CD14-positive monocyte (primary cell): ENCODE data around the gene C3AR1. TPM values are rescaled to one million over a fixed set of nuclear protein-coding genes. Genes with fewer than 3 reads are reported as not detected.

Experiments
- DNase-seq, 3 donors: peaks; one replicate each; pipeline ENCODE4 v3.0.0-alpha.2; 2011 to 2022
- H2AFZ ChIP-seq: 2 replicates; pipeline ENCODE4 v1.6.0; 2012; ENCODE audit warnings: mild to moderate bottlenecking, low read depth, low read length, inconsistent platforms; ENCODE audit not compliant: insufficient read depth, poor library complexity, severe bottlenecking
- H3K27ac ChIP-seq, 2 donors: 1 replicate in 1 of 2; 2 replicates in 1 of 2; pipeline ENCODE4 v1.5.1; 2012 to 2013; ENCODE audit warnings: low read length in 2 of 2, control low read depth in 1 of 2, inconsistent platforms in 1 of 2, low read depth in 1 of 2, mild to moderate bottlenecking in 1 of 2
- H3K27me3 ChIP-seq, 2 donors: one replicate each; pipeline versions ENCODE4 v1.6.0 to v1.6.1; 2011 to 2013; ENCODE audit warnings: low read length in 2 of 2; ENCODE audit not compliant: control insufficient read depth in 2 of 2, insufficient read depth in 2 of 2
- H3K36me3 ChIP-seq, 2 donors: replicated peaks in 1 of 2; 1 replicate in 1 of 2; 2 replicates in 1 of 2; pipeline versions ENCODE4 v1.5.1 to v1.6.1; 2012 to 2013; ENCODE audit warnings: low read length in 2 of 2, control low read depth in 1 of 2, inconsistent platforms in 1 of 2, mild to moderate bottlenecking in 1 of 2; ENCODE audit not compliant: insufficient read depth in 2 of 2, control insufficient read depth in 1 of 2
- H3K4me1 ChIP-seq, 2 donors: 1 replicate in 1 of 2; 2 replicates in 1 of 2; pipeline versions ENCODE4 v1.5.1 to v1.6.1; 2012 to 2013; ENCODE audit warnings: low read length in 2 of 2, control low read depth in 1 of 2, inconsistent platforms in 1 of 2, mild to moderate bottlenecking in 1 of 2, moderate library complexity in 1 of 2; ENCODE audit not compliant: insufficient read depth in 2 of 2, control insufficient read depth in 1 of 2
- H3K4me2 ChIP-seq: replicated peaks from 2 replicates; pipeline ENCODE3; 2012; ENCODE audit warnings: low read length, moderate library complexity, mild to moderate bottlenecking; ENCODE audit not compliant: poor library complexity, severe bottlenecking; ENCODE audit errors: extremely low read depth
- H3K4me3 ChIP-seq, 3 experiments: fragments of 200-600 bp in 1 of 3; sonication (generic) in 1 of 3; replicated peaks in 1 of 3; 1 replicate in 2 of 3; 2 replicates in 1 of 3; pipeline ENCODE4 v1.5.1; 2011 to 2013; ENCODE audit warnings: low read length in 3 of 3, mild to moderate bottlenecking in 3 of 3, control low read depth in 2 of 3, low read depth in 2 of 3, inconsistent platforms in 1 of 3, moderate library complexity in 1 of 3
- H3K79me2 ChIP-seq: 2 replicates; pipeline ENCODE4 v1.6.0; 2012; ENCODE audit warnings: mild to moderate bottlenecking, control low read depth, inconsistent platforms, low read length, moderate library complexity; ENCODE audit not compliant: insufficient read depth
- H3K9ac ChIP-seq: 2 replicates; pipeline ENCODE4 v1.6.0; 2017; ENCODE audit warnings: low read length, mild to moderate bottlenecking; ENCODE audit not compliant: insufficient read depth, poor library complexity, severe bottlenecking
- H3K9me3 ChIP-seq, 2 donors: replicated peaks in 1 of 2; 1 replicate in 1 of 2; 2 replicates in 1 of 2; pipeline versions ENCODE4 v1.5.1 to v1.6.1; 2012 to 2013; ENCODE audit warnings: low read length in 2 of 2, control low read depth in 1 of 2; ENCODE audit not compliant: control insufficient read depth in 1 of 2, insufficient read depth in 1 of 2
- H4K20me1 ChIP-seq: 2 replicates; pipeline ENCODE4 v1.6.0; 2012; ENCODE audit warnings: mild to moderate bottlenecking, low read length, control low read depth, moderate library complexity; ENCODE audit not compliant: insufficient read depth
- H3K27ac Mint-ChIP-seq, 7 donors: one replicate each; pipeline ENCODE4 v1.8.0; 2020; ENCODE audit warnings: mild to moderate bottlenecking in 7 of 7, mixed read lengths in 7 of 7, moderate library complexity in 6 of 7, inconsistent platforms in 2 of 7
- H3K27me3 Mint-ChIP-seq, 3 donors: one replicate each; pipeline ENCODE4 v1.8.0; 2021 to 2022; ENCODE audit warnings: low read depth in 3 of 3, mild to moderate bottlenecking in 3 of 3, mixed read lengths in 3 of 3, moderate library complexity in 3 of 3, inconsistent platforms in 1 of 3
- H3K36me3 Mint-ChIP-seq, 2 donors: one replicate each; pipeline ENCODE4 v1.8.0; 2020; ENCODE audit warnings: mixed read lengths in 2 of 2, inconsistent platforms in 1 of 2, mild to moderate bottlenecking in 1 of 2
- H3K4me1 Mint-ChIP-seq: one replicate; pipeline ENCODE4 v1.8.0; 2020; ENCODE audit warnings: mild to moderate bottlenecking, mixed read lengths
- H3K4me3 Mint-ChIP-seq, 2 donors: one replicate each; pipeline ENCODE4 v1.8.0; 2020; ENCODE audit warnings: mild to moderate bottlenecking in 2 of 2, mixed read lengths in 2 of 2, moderate library complexity in 1 of 2
- H3K9me3 Mint-ChIP-seq, 7 donors: one replicate each; pipeline ENCODE4 v1.8.0; 2020 to 2022; ENCODE audit warnings: mixed read lengths in 7 of 7, mild to moderate bottlenecking in 6 of 7, moderate library complexity in 6 of 7, inconsistent platforms in 2 of 7
- WGBS: methylation state at CpG from one replicate; pipeline ENCODE4 v1.1.5; 2013; ENCODE audit warnings: missing lambda C conversion rate; ENCODE audit not compliant: insufficient coverage; 5-methylcytosine and 5-hydroxymethylcytosine counted together
- intact Hi-C, 2 donors: fragments of 100-400 bp; cut with micrococcal nuclease; formaldehyde crosslinking; loops; one replicate each; pipeline versions ENCODE4 v1.15.0 to v1.15.1; 2023
- polyA plus RNA-seq, 3 donors: library from polyadenylated mRNA; depleted of rRNA in 1 of 3; unstranded in 2 of 3; stranded (reverse) in 1 of 3; fragments of 300-500 nt in 2 of 3; fragments of >200 nt in 1 of 3; fragmentation: Illumina TruSeq in 2 of 3; gene quantifications; 1 replicate in 2 of 3; 2 replicates in 1 of 3; pipeline ENCODE4 v1.2.3, GENCODE V29; 2012 to 2021
- TF ChIP-seq, protein P1 (sequence below): fragments of 200-600 bp; IDR thresholded peaks from one replicate; pipeline ENCODE4 v1.8.0; 2022; ENCODE audit warnings: antibody characterized with exemption, mild to moderate bottlenecking

The C3AR1 gene
- polyA plus RNA-seq, 3 donors, result 60.7 to 222 (median 67.3) TPM

DNA sequence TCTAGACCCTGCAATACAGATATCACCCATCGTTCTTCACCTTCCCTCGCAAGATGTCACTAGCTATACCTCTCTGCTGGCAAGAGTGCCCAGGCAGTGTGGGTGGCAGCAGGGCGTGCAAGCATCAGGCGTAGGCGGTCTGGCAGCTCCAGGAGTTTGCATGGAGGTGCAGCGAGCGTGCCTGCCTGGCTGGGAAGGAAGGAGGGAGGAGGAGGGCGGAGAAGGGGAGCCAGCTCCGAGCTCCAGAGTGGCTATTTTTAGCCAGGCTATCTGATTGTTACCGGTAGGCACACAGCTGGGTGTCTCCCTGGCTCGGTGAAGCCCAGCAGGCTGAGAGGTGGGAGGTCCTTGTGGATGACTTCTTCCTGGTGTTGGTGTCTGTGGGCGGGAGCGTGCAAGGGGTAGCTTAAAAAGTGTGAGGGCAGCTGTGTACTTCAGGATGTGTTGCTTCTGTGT is 27.5 kb downstream of the C3AR1 start:
- H3K36me3 Mint-ChIP-seq, result peaks cover 59 to 67% of the 10 kb centered on the region in 2 donors
- H3K9me3 Mint-ChIP-seq, result peaks cover 0 to 1% (median 0%) of the 10 kb centered on the region in 7 donors
- H3K27me3 Mint-ChIP-seq, result no peaks in the 10 kb centered on the region
- TF ChIP-seq, protein P1, sequence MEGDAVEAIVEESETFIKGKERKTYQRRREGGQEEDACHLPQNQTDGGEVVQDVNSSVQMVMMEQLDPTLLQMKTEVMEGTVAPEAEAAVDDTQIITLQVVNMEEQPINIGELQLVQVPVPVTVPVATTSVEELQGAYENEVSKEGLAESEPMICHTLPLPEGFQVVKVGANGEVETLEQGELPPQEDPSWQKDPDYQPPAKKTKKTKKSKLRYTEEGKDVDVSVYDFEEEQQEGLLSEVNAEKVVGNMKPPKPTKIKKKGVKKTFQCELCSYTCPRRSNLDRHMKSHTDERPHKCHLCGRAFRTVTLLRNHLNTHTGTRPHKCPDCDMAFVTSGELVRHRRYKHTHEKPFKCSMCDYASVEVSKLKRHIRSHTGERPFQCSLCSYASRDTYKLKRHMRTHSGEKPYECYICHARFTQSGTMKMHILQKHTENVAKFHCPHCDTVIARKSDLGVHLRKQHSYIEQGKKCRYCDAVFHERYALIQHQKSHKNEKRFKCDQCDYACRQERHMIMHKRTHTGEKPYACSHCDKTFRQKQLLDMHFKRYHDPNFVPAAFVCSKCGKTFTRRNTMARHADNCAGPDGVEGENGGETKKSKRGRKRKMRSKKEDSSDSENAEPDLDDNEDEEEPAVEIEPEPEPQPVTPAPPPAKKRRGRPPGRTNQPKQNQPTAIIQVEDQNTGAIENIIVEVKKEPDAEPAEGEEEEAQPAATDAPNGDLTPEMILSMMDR, result no peak
- 41% methylated on average over 12 of the region's 13 CpGs for WGBS
- H3K4me3 ChIP-seq, result peak overlapping the region in 1 of 3 experiments; percentile 12
- DNase-seq, result no peak
- no peaks in the 10 kb centered on the region for H3K9me3 ChIP-seq
- H3K27ac ChIP-seq, result no peak overlapping the region
- H3K27me3 ChIP-seq, result no peaks in the 10 kb centered on the region
- H3K79me2 ChIP-seq, result peaks cover 57% of the 10 kb centered on the region
- H2AFZ ChIP-seq, result no peak overlapping the region
- H3K27ac Mint-ChIP-seq, result peak overlapping the region in 1 of 7 donors; percentile 12
- peak overlapping the region in 1 of 2 donors; percentile 8 for H3K4me3 Mint-ChIP-seq
- intact Hi-C loops, result loop anchor here in 1 of 2 donors (10.0 kb wide), 1 partner anchor 196 kb away; no protein-coding TSS in a partner anchor
- peak overlapping the region; percentile 20 for H3K4me2 ChIP-seq
- peak overlapping the region; percentile 1 for H3K9ac ChIP-seq
- H4K20me1 ChIP-seq, result peaks cover 51% of the 10 kb centered on the region
- H3K4me1 ChIP-seq, result peaks cover 51 to 54% of the 10 kb centered on the region in 2 donors
- H3K4me1 Mint-ChIP-seq, result peaks cover 56% of the 10 kb centered on the region
- H3K36me3 ChIP-seq, result peaks cover 38 to 47% of the 10 kb centered on the region in 2 donors

- H3K4me1 Mint-ChIP-seq, result peaks cover 61% of the 10 kb centered on the region
- no peak overlapping the region for H3K4me3 Mint-ChIP-seq
- Histone ChIP-seq H3K27me3 (no peaks in the 10 kb centered on the region), H3K9me3 (no peaks in the 10 kb centered on the region), H4K20me1 (peaks cover 57% of the 10 kb centered on the region), H3K4me2 (peak overlapping the region; percentile 5), H3K4me1 (peaks cover 58 to 62% of the 10 kb centered on the region in 2 donors), H3K9ac (no peak overlapping the region), H2AFZ (no peak overlapping the region), H3K36me3 (peaks cover 33 to 40% of the 10 kb centered on the region in 2 donors), H3K27ac (no peak overlapping the region), H3K4me3 (no peak overlapping the region), H3K79me2 (peaks cover 64% of the 10 kb centered on the region)
- peaks cover 54 to 60% of the 10 kb centered on the region in 2 donors for H3K36me3 Mint-ChIP-seq
- no peaks in the 10 kb centered on the region for H3K27me3 Mint-ChIP-seq
- intact Hi-C loops, result loop anchor here in 1 of 2 donors (10.0 kb wide), 1 partner anchor 197 kb away; no protein-coding TSS in a partner anchor
- H3K9me3 Mint-ChIP-seq, result peaks cover 0 to 1% (median 0%) of the 10 kb centered on the region in 7 donors
- peak overlapping the region in 4 of 7 donors; percentile 25 to 78 (median 52) for H3K27ac Mint-ChIP-seq
- TF ChIP-seq, protein P1, result no peak
- DNase-seq, result no peak
- WGBS, result 100% methylated on average over 1 of the region's 6 CpGs
Observed at GRCh38 chr12:8037947-8038346, 28.2 kb downstream of the C3AR1 start.
